Right lobe of liver (tissue), 6 donors: Measurements from ENCODE around the gene SLC25A2. TPM values are rescaled to one million over a fixed set of nuclear protein-coding genes. Genes with fewer than 3 reads are reported as not detected.
A peak's percentile ranks its signal among the peaks of the same experiment; 100 is the strongest.
"Not testable (repeated sequence)": the region's sequence is repeated elsewhere in the genome, so short reads cannot be mapped to it uniquely, and the experiment has no call there.

Experiments
- ATAC-seq, 4 donors: fragments of 200-7000 bp; cut with Tn5 transposase; one replicate each; pipeline ENCODE4 v1.9.1; 2020; ENCODE audit warnings: mild to moderate bottlenecking in 4 of 4, moderate library complexity in 4 of 4
- DNase-seq, 3 donors: peaks; one replicate each; pipeline ENCODE4 v3.0.0-alpha.2; 2020
- H3K27ac ChIP-seq, 3 donors: fragments of 200-600 bp; one replicate each; pipeline ENCODE4 v1.8.0; 2022
- H3K27me3 ChIP-seq, 2 donors: fragments of 200-600 bp; one replicate each; pipeline ENCODE4 v1.8.0; 2022
- H3K36me3 ChIP-seq, 4 donors: fragments of 200-600 bp; sonication (generic) in 1 of 4; one replicate each; pipeline versions ENCODE4 v1.5.1 to v1.8.0; 2017 to 2022; ENCODE audit warnings: control low read depth in 1 of 4
- H3K4me1 ChIP-seq, 4 donors: fragments of 200-600 bp; sonication (generic) in 1 of 4; one replicate each; pipeline versions ENCODE4 v1.5.1 to v1.8.0; 2017 to 2022; ENCODE audit warnings: control low read depth in 1 of 4
- H3K4me3 ChIP-seq, 3 donors: fragments of 200-600 bp; one replicate each; pipeline ENCODE4 v1.8.0; 2022
- H3K9me3 ChIP-seq, 4 donors: fragments of 200-600 bp; sonication (generic) in 1 of 4; one replicate each; pipeline versions ENCODE4 v1.5.1 to v1.8.0; 2017 to 2022; ENCODE audit warnings: control low read depth in 1 of 4
- POLR2A ChIP-seq: fragments of 450-650 bp; IDR thresholded peaks from one replicate; pipeline ENCODE4 v1.6.1; 2017; ENCODE audit warnings: antibody characterized with exemption, mild to moderate bottlenecking
- WGBS: methylation state at CpG from one replicate; pipeline ENCODE4 v1.1.6; 2018; ENCODE audit warnings: low coverage, low lambda C conversion rate; ENCODE audit not compliant: insufficient coverage; ENCODE audit errors: missing lambda C conversion rate; 5-methylcytosine and 5-hydroxymethylcytosine counted together
- intact Hi-C, 2 donors: fragments of 100-400 bp; cut with DNase I; formaldehyde crosslinking; loops; one replicate each; pipeline versions ENCODE4 v1.11.2 to v1.14.1; 2022
- total RNA-seq, 6 experiments: library from RNA; depleted of rRNA in 2 of 6; stranded (reverse); fragments of >200 nt in 2 of 6; fragmentation: NEBNext Ultra II Directional in 3 of 6; extraction: Animal tissue kit (Norgen Biotek cat#: 25700) in 3 of 6; gene quantifications; one replicate each; pipeline versions ENCODE4 v1.1.0 to v1.2.4, GENCODE V29; 2016 to 2023
- TF ChIP-seq, protein P1 (sequence below), 4 donors: fragments of 200-600 bp in 3 of 4; fragments of 450-650 bp in 1 of 4; IDR thresholded peaks; one replicate each; pipeline versions ENCODE4 v1.5.1 to v1.8.0; 2016 to 2022; ENCODE audit warnings: antibody characterized with exemption in 4 of 4, mild to moderate bottlenecking in 2 of 4
- donor health status: DM: no; HTN: yes; CAD: no.
- donor health status: DM: no; HTN: no; CAD: no.
- donor health status: DM: no; HTN: no; CAD: no.
- donor health status: DM: no; HTN: yes; CAD: no.
- donor health status: DM: no; HTN: yes; CAD: no.

SLC25A2 gene
- total RNA-seq, 6 experiments from 2014 or later = 0.31 TPM; not detected in 5

DNA sequence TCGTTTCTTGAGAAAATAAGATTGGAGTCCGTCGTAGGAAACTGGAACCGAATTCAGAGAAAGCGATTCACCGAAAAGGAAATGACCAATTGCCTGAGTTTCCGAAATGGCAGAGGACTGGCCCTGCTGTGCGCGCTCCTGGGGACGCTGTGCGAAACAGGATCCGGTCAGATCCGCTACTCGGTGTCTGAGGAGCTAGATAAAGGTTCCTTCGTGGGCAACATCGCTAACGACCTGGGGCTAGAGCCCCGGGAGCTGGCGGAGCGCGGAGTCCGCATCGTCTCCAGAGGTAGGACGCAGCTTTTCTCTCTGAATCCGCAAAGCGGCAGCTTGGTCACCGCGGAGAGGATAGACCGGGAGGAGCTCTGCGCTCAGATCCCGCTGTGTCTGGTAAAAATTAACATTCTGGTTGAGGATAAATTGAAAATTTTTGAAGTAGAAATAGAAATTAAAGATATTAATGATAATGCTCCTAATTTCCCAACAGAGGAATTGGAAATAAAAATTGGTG, 40.2 kb upstream of the SLC25A2 start:
- Histone ChIP-seq H3K4me1 (no peaks in the 10 kb centered on the region), H3K36me3 (no peaks in the 10 kb centered on the region), H3K9me3 (peaks cover 0 to 4% (median 0%) of the 10 kb centered on the region in 4 donors), H3K27ac (no peak overlapping the region), H3K27me3 (no peaks in the 10 kb centered on the region), H3K4me3 (peak overlapping the region in 2 of 3 donors; percentile 18 to 24)
- ATAC-seq = no peak
- intact Hi-C loops = no loop called here
- no peak for DNase-seq
- WGBS = 23% methylated on average over 13 of the region's 31 CpGs
- TF ChIP-seq, protein P1, sequence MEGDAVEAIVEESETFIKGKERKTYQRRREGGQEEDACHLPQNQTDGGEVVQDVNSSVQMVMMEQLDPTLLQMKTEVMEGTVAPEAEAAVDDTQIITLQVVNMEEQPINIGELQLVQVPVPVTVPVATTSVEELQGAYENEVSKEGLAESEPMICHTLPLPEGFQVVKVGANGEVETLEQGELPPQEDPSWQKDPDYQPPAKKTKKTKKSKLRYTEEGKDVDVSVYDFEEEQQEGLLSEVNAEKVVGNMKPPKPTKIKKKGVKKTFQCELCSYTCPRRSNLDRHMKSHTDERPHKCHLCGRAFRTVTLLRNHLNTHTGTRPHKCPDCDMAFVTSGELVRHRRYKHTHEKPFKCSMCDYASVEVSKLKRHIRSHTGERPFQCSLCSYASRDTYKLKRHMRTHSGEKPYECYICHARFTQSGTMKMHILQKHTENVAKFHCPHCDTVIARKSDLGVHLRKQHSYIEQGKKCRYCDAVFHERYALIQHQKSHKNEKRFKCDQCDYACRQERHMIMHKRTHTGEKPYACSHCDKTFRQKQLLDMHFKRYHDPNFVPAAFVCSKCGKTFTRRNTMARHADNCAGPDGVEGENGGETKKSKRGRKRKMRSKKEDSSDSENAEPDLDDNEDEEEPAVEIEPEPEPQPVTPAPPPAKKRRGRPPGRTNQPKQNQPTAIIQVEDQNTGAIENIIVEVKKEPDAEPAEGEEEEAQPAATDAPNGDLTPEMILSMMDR (IDR thresholded peaks at IDR 0.05) = peak in 1 of 4 donors; percentile 2
- no peak for TF ChIP-seq POLR2A

DNA sequence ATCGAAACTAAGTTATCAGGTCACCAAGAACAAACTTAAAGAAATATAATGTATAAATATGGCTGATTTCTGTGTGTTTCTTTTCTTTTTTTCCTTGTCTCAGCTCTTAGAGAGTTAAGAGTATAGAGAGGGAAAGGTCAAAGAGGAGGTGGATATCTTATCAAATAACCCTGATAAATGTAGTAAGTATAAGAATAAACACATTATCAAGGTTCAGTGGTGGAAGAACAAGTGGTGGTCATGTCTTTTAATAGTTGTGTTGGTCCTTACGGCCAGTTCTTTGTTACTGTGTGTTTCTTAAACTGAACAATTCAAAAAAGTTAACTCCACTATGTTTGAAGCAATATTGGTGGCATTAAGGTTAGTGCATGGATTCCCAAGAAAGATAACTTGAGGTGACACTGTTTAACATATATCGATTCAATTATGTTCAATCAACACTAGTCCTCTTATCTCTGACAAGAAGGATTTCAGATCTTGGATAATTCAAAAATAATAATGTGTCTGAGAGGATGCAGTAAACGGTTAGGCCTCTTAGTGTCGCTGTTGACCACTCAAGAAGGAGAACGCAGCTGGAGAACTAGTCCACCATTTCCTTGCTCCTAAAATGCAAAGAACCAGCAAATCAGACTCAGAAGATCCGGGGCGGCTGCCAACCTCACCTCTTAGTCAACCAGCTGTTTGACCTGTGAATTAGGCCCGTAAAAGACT, 39.5 kb upstream of the SLC25A2 start, which contains the start of gene PCDHGA3:
Gene PCDHGA3, plus strand, starts transcription at position 588 of the 711 bp plus-strand sequence. CDS start 205 bp downstream, outside the sequence.
- no peaks in the 10 kb centered on the region for H3K27me3 ChIP-seq
- H3K36me3 ChIP-seq = no peaks in the 10 kb centered on the region
- ATAC-seq (peak in 2 of 4 donors; percentile 41 to 43), DNase-seq (no peak)
- H3K4me3 ChIP-seq = peak within 1 kb of the TSS in 2 of 3 donors; percentile 18 to 24
- H3K27ac ChIP-seq = no peak within 1 kb of the TSS
- peaks cover 0 to 4% (median 0%) of the 10 kb centered on the region in 4 donors for H3K9me3 ChIP-seq
- 15% methylated on average over 9 of the region's 9 CpGs for WGBS
- no peaks in the 10 kb centered on the region for H3K4me1 ChIP-seq
- TF ChIP-seq, protein P1 (IDR thresholded peaks at IDR 0.05) = peak in 3 of 4 donors; percentile 13 to 22 (median 22)
- no peak for TF ChIP-seq POLR2A
- intact Hi-C loops = no loop called here

DNA sequence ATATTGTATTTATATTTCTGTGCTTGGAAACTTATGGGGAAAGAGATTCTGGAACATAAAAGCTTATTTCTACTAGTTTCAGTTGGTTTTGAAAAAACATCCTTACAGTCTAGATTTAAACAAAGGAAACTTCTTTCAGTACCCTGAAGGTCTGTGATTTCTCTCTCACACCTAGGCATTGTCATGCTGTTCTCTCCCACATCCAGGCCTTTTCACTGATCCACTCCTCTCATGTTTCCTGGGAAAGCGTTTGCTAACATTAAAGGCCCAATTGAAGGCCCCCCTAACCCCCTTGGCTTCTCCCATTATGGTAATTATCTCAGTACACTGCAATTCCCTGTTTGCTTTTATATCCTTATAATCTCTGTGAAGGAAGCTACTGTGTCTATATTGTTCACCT, 38.9 kb upstream of the SLC25A2 start:
- WGBS = 31% methylated on average over 1 of the region's 1 CpG
- ATAC-seq = no peak
- TF ChIP-seq, protein P1 (IDR thresholded peaks at IDR 0.05) = no peak
- no peak for TF ChIP-seq POLR2A
- no peak overlapping the region for H3K4me3 ChIP-seq
- H3K36me3 ChIP-seq = no peaks in the 10 kb centered on the region
- no peaks in the 10 kb centered on the region for H3K27me3 ChIP-seq
- intact Hi-C loops = no loop called here
- peaks cover 0 to 4% (median 0%) of the 10 kb centered on the region in 4 donors for H3K9me3 ChIP-seq
- no peak for DNase-seq
- no peak overlapping the region for H3K27ac ChIP-seq
- H3K4me1 ChIP-seq = no peaks in the 10 kb centered on the region

DNA sequence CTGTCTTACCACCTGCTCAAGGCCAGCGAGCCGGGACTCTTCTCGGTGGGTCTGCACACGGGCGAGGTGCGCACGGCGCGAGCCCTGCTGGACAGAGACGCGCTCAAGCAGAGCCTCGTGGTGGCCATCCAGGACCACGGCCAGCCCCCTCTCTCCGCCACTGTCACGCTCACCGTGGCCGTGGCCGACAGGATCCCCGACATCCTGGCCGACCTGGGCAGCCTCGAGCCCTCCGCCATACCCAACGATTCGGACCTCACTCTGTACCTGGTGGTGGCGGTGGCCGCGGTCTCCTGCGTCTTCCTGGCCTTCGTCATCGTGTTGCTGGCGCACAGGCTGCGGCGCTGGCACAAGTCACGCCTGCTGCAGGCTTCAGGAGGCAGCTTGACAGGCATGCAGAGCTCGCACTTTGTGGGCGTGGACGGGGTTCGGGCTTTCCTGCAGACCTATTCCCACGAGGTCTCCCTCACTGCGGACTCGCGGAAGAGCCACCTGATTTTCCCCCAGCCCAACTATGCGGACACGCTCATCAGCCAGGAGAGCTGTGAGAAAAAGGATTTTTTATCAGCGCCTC, 37.0 kb upstream of the SLC25A2 start:
- H3K4me3 ChIP-seq, intact Hi-C loops, H3K9me3 ChIP-seq, ATAC-seq, H3K27me3 ChIP-seq, H3K36me3 ChIP-seq, H3K4me1 ChIP-seq, DNase-seq, H3K27ac ChIP-seq: not testable (repeated sequence)
- WGBS = 51% methylated on average over 5 of the region's 45 CpGs
